NOMO-1 treated with DMSO at 0.1 percent for 48 hours (cell line): ENCODE results near the gene MTNR1A.

Experiments
- DNase-seq: peaks from one replicate; lab custom pipeline; 2025; ENCODE audit not compliant: unreplicated experiment; lab: John Stamatoyannopoulos, UW

Gene MTNR1A

DNA sequence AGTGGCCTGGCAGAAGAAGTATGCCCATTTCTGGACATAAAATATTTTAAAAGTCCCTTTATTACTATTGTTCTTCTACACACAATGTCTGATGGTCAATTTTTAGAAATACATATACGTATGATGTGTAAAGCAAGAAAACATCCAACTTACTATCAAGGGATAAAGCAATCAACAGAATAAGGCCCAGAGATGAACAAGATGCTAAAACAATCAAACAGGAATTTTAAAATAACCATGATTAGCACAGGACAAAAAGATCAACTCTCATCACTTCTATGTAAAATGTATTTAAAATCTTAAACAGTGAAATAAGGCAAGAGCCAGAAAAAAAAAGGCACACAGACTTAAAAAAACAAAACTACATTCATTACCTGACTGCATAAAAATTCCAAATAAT lies 60.9 kb downstream of the MTNR1A start:
- DNase-seq, result no peak

DNA sequence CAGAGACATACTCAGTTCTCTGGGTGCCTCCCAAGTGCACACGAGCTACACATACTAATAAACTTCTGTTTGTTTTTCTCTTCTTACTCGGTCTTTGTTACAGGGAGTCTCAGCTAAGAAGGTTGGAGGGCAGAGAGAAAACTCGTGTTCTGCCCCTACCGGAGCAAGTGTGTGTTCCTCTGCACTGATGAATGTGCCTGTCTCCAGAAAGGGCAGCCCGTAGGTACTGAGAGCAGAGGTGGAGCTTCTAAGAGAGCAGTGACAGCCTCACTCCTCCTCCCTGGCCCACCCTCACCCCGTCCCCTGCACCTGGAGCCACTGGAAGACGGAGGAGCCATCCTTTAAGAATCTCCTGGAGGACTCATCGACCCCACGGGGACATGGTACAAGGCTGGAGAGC lies 67.6 kb downstream of the MTNR1A start:
- no peak for DNase-seq

- no peak for DNase-seq
Measured at GRCh38 chr4:186486172-186486571, 69.2 kb downstream of the MTNR1A start.

- no peak for DNase-seq
Measured at GRCh38 chr4:186485561-186486062, 69.8 kb downstream of the MTNR1A start.

- DNase-seq, result no peak
Measured at GRCh38 chr4:186485150-186485549, 70.2 kb downstream of the MTNR1A start.

- DNase-seq, result no peak
Measured at GRCh38 chr4:186483656-186484055, 71.7 kb downstream of the MTNR1A start.
